ENCODE data around the gene EIPR1. TPM values are rescaled to one million over a fixed set of nuclear protein-coding genes. Genes with fewer than 3 reads are reported as not detected.

EIPR1 gene
- polyA plus RNA-seq, 1 donor from 2014 or later, result 138 TPM

- H3K4me3 ChIP-seq (ENCODE audit: low read length), result no peak overlapping the region
- no peaks in the 10 kb centered on the region for H3K27me3 ChIP-seq (ENCODE audit: insufficient read depth, low read depth, low read length)
- no peak overlapping the region for H3K27ac ChIP-seq (ENCODE audit: low read length)
- H3K9me2 ChIP-seq (ENCODE audit: insufficient read depth, low read length), result no peaks in the 10 kb centered on the region
- H3K9ac ChIP-seq (ENCODE audit: low read length), result no peak overlapping the region
- no peaks in the 10 kb centered on the region for H3K36me3 ChIP-seq (ENCODE audit: insufficient read depth, low read length)
- TF ChIP-seq EZH2 (IDR thresholded peaks at IDR 0.05; ENCODE audit: borderline replicate concordance, insufficient read depth, low read length, poor library complexity, severe bottlenecking) (no peak), MXI1 (conservative IDR thresholded peaks at IDR 0.05; ENCODE audit: poor library complexity, severe bottlenecking) (no peak), EP300 (conservative IDR thresholded peaks at IDR 0.05; ENCODE audit: poor library complexity, severe bottlenecking) (no peak), RAD21 (conservative IDR thresholded peaks at IDR 0.05) (no peak), TAF1 (IDR thresholded peaks at IDR 0.05; ENCODE audit: low read depth) (no peak), REST (IDR thresholded peaks at IDR 0.05; ENCODE audit: borderline replicate concordance) (no peak), CTCF (IDR thresholded peaks at IDR 0.05; ENCODE audit: poor library complexity, severe bottlenecking) (no peak), POLR2AphosphoS5 (IDR thresholded peaks at IDR 0.05) (no peak), SMC3 (conservative IDR thresholded peaks at IDR 0.05; ENCODE audit: poor library complexity) (no peak)
- H2AFZ ChIP-seq (ENCODE audit: low read depth, low read length), result no peak overlapping the region
- no peaks in the 10 kb centered on the region for H4K20me1 ChIP-seq (ENCODE audit: insufficient read depth)
- no peaks in the 10 kb centered on the region for H3K79me2 ChIP-seq (replicated peaks; ENCODE audit: insufficient read depth, low read length)
- no peaks in the 10 kb centered on the region for H3K9me3 ChIP-seq (ENCODE audit: low read length)
- no peaks in the 10 kb centered on the region for H3F3A ChIP-seq (ENCODE audit: insufficient read depth, low read length, poor library complexity, severe bottlenecking)
- H3K4me2 ChIP-seq (ENCODE audit: low read length), result no peak overlapping the region
These were observed 32.7 kb downstream of the EIPR1 start for GRCh38 chr2:3344897-3345296.

GRCh38 chr2:3343012-3343411 lies 34.6 kb downstream of the EIPR1 start:
- no peak overlapping the region for H3K4me3 ChIP-seq (ENCODE audit: low read length)
- no peak overlapping the region for H3K27ac ChIP-seq (ENCODE audit: low read length)
- H2AFZ ChIP-seq (ENCODE audit: low read depth, low read length), result no peak overlapping the region
- H3F3A ChIP-seq (ENCODE audit: insufficient read depth, low read length, poor library complexity, severe bottlenecking), result no peaks in the 10 kb centered on the region
- no peak overlapping the region for H3K4me2 ChIP-seq (ENCODE audit: low read length)
- TF ChIP-seq MXI1 (conservative IDR thresholded peaks at IDR 0.05; ENCODE audit: poor library complexity, severe bottlenecking) (no peak), REST (IDR thresholded peaks at IDR 0.05; ENCODE audit: borderline replicate concordance) (no peak), SMC3 (conservative IDR thresholded peaks at IDR 0.05; ENCODE audit: poor library complexity) (no peak)
- H4K20me1 ChIP-seq (ENCODE audit: insufficient read depth), result no peaks in the 10 kb centered on the region
- H3K27me3 ChIP-seq (ENCODE audit: insufficient read depth, low read depth, low read length), result no peaks in the 10 kb centered on the region
- H3K9me2 ChIP-seq (ENCODE audit: insufficient read depth, low read length), result no peaks in the 10 kb centered on the region
- H3K9ac ChIP-seq (ENCODE audit: low read length), result no peak overlapping the region
- H3K79me2 ChIP-seq (replicated peaks; ENCODE audit: insufficient read depth, low read length), result no peaks in the 10 kb centered on the region
- no peaks in the 10 kb centered on the region for H3K36me3 ChIP-seq (ENCODE audit: insufficient read depth, low read length)
- H3K9me3 ChIP-seq (ENCODE audit: low read length), result no peaks in the 10 kb centered on the region

Measured in neural cell (in vitro differentiated cells).